T-cell (primary cell): ENCODE results near the gene BRIX1. TPM values are rescaled to one million over a fixed set of nuclear protein-coding genes. Genes with fewer than 3 reads are reported as not detected.
A peak's percentile ranks its signal among the peaks of the same experiment; 100 is the strongest.
"Not testable (repeated sequence)": the region's sequence is repeated elsewhere in the genome, so short reads cannot be mapped to it uniquely, and the experiment has no call there.

Experiments
- ATAC-seq, 4 experiments: fragments of 200-7000 bp in 3 of 4; fragments of 150-1000 bp in 1 of 4; cut with Tn5 transposase; replicated peaks in 1 of 4; 1 replicate in 3 of 4; 2 replicates in 1 of 4; pipeline ENCODE4 v1.10.0; 2021; ENCODE audit warnings: moderate library complexity in 3 of 4, mild to moderate bottlenecking in 2 of 4, moderate number of reproducible peaks in 1 of 4
- CTCF ChIA-PET, 2 donors: fragments of 300-600 bp; sonication (Branson Sonifier 250); formaldehyde crosslinking; loops; one replicate each; lab custom pipeline; 2022; ENCODE audit warnings: antibody characterized with exemption in 2 of 2; lab: Charles Lee
- POLR2A ChIA-PET, 2 donors: fragments of 300-600 bp; sonication (Branson Sonifier 250); formaldehyde crosslinking; loops; one replicate each; lab custom pipeline; 2022; ENCODE audit warnings: antibody characterized with exemption in 2 of 2; lab: Charles Lee
- DNase-seq, 35 experiments: peaks; one replicate each; pipeline versions ENCODE4 v3.0.0 to v3.0.0-alpha.2; 2013 to 2023
- H3K27ac ChIP-seq: one replicate; pipeline ENCODE4 v1.5.1; 2013; ENCODE audit warnings: low read length
- H3K27me3 ChIP-seq, 2 experiments: replicated peaks in 1 of 2; 1 replicate in 1 of 2; 2 replicates in 1 of 2; pipeline versions ENCODE4 v1.6.1 to v1.7.0; 2013; ENCODE audit warnings: low read length in 1 of 2, mixed read lengths in 1 of 2; ENCODE audit not compliant: control insufficient read depth in 2 of 2, insufficient read depth in 2 of 2; ENCODE audit errors: extremely low read depth in 1 of 2
- H3K36me3 ChIP-seq, 2 donors: 1 replicate in 1 of 2; 2 replicates in 1 of 2; pipeline versions ENCODE4 v1.6.1 to v1.7.0; 2013; ENCODE audit warnings: low read length in 1 of 2; ENCODE audit not compliant: control insufficient read depth in 2 of 2, insufficient read depth in 1 of 2; ENCODE audit errors: extremely low read depth in 1 of 2
- H3K4me1 ChIP-seq, 2 experiments: 1 replicate in 1 of 2; 2 replicates in 1 of 2; pipeline versions ENCODE4 v1.6.1 to v1.7.0; 2013; ENCODE audit warnings: low read length in 2 of 2, mixed read lengths in 1 of 2; ENCODE audit not compliant: insufficient read depth in 2 of 2, control insufficient read depth in 1 of 2; ENCODE audit errors: extremely low read depth in 1 of 2
- H3K4me3 ChIP-seq, 2 donors: 1 replicate in 1 of 2; 2 replicates in 1 of 2; pipeline versions ENCODE4 v1.5.1 to v1.7.0; 2013; ENCODE audit warnings: mild to moderate bottlenecking in 2 of 2, low read length in 1 of 2, moderate library complexity in 1 of 2; ENCODE audit not compliant: control insufficient read depth in 1 of 2; ENCODE audit errors: extremely low read depth in 1 of 2
- H3K9me3 ChIP-seq: 2 replicates; pipeline ENCODE4 v1.7.0; 2013
- H3K27ac Mint-ChIP-seq, 2 donors: one replicate each; pipeline ENCODE4 v1.8.0; 2020 to 2021; ENCODE audit warnings: mild to moderate bottlenecking in 2 of 2, mixed read lengths in 2 of 2
- H3K27me3 Mint-ChIP-seq, 2 donors: one replicate each; pipeline ENCODE4 v1.8.0; 2021 to 2022; ENCODE audit warnings: mixed read lengths in 2 of 2
- H3K36me3 Mint-ChIP-seq: one replicate; pipeline ENCODE4 v1.8.0; 2021; ENCODE audit warnings: mixed read lengths
- H3K4me1 Mint-ChIP-seq, 3 donors: one replicate each; pipeline ENCODE4 v1.8.0; 2020 to 2022; ENCODE audit warnings: mixed read lengths in 3 of 3, mild to moderate bottlenecking in 1 of 3
- H3K4me3 Mint-ChIP-seq, 3 donors: one replicate each; pipeline ENCODE4 v1.8.0; 2020 to 2022; ENCODE audit warnings: mild to moderate bottlenecking in 3 of 3, mixed read lengths in 3 of 3, moderate library complexity in 3 of 3
- H3K9me3 Mint-ChIP-seq, 3 donors: one replicate each; pipeline ENCODE4 v1.8.0; 2020 to 2022; ENCODE audit warnings: mixed read lengths in 3 of 3
- WGBS: methylation state at CpG from one replicate; pipeline ENCODE4 v1.1.5; 2013; ENCODE audit warnings: missing lambda C conversion rate; ENCODE audit not compliant: insufficient coverage; 5-methylcytosine and 5-hydroxymethylcytosine counted together
- total RNA-seq, 35 experiments: library from RNA in 6 of 35; stranded (reverse) in 6 of 35; fragments of 120-200 nt in 1 of 35; gene quantifications; one replicate each; pipeline versions ENCODE4 v1.2.1 to v1.2.4 and lab custom pipeline; 2013 to 2026

The BRIX1 gene
- total RNA-seq, 5 donors from 2014 or later (not counting 1 experiment from before 2014, with no cell fraction given): 24.4 to 26.2 (median 24.4) TPM

DNA sequence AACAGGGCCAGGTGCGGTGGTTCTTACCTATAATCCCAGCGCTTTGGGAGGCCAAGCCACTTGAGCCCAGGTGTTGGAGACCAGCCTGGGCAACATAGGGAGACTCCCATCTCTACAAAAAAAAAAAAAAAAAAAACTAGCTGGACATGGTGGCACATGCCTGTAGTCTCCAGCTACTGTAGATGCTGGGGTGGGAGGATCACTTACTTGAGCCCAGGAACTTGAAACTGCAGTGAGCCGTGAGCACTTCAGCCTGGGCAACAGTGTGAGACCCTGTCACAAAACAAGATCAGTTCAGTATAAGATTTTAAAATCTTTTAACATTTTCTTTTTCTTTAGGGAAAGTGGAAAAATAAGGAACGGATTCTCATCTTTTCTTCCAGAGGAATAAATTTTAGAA, 2.5 kb downstream of the BRIX1 start:
- no CpG with 5 or more reads among the region's 4 CpGs for WGBS
- H3K27me3 ChIP-seq: no peaks in the 10 kb centered on the region
- ATAC-seq: no peak
- H3K4me1 ChIP-seq: peaks cover 20 to 21% of the 10 kb centered on the region in 2 experiments
- H3K9me3 ChIP-seq: no peaks in the 10 kb centered on the region
- H3K27ac ChIP-seq: no peak overlapping the region
- no peaks in the 10 kb centered on the region for H3K27me3 Mint-ChIP-seq
- DNase-seq: no peak
- H3K36me3 ChIP-seq: peaks cover 0 to 27% of the 10 kb centered on the region in 2 donors
- peak overlapping the region in 1 of 3 donors; percentile 2 for H3K4me3 Mint-ChIP-seq
- peaks cover 34 to 36% (median 34%) of the 10 kb centered on the region in 3 donors for H3K4me1 Mint-ChIP-seq
- ChIA-PET POLR2A (interaction anchor here (0.6 to 4.0 kb wide), 4 partner anchors 11 to 88 kb away, joined by 3 to 78 read pairs (median 12); partner anchors contain the start of gene DNAJC21 (in 2 of the 2)), CTCF (interaction anchor here (0.6 to 0.7 kb wide), 3 partner anchors 17 to 1821 kb away, joined by 3 to 4 read pairs (median 3); no protein-coding TSS in a partner anchor)
- H3K9me3 Mint-ChIP-seq: no peaks in the 10 kb centered on the region
- H3K36me3 Mint-ChIP-seq: peaks cover 14% of the 10 kb centered on the region
- no peak overlapping the region for H3K4me3 ChIP-seq
- H3K27ac Mint-ChIP-seq: no peak overlapping the region

DNA sequence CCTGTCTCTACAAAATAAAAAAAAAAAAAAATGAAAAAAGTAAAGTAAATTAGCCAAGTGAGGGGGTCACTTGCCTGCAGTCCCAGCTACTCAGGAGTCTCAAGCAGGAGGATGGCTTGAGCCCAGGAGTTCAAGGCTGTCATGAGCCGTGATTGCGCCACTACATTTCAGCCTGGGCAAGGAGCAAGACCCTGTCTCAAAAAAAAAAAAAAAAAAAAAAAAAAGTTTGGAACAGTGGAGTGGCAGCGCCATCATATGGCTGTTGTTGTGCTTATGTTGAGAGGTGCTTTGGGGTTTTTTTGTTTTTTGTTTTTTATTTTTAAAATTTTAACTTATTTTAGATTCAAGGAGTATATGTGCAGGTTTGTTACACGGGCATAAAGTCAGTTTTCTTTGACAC, 3.6 kb downstream of the BRIX1 start:
- H3K4me1 Mint-ChIP-seq: peaks cover 29 to 37% (median 36%) of the 10 kb centered on the region in 3 donors
- Histone ChIP-seq H3K27ac (no peak overlapping the region), H3K36me3 (peaks cover 0 to 38% of the 10 kb centered on the region in 2 donors), H3K4me1 (peaks cover 17 to 19% of the 10 kb centered on the region in 2 experiments), H3K27me3 (no peaks in the 10 kb centered on the region), H3K4me3 (no peak overlapping the region), H3K9me3 (no peaks in the 10 kb centered on the region)
- DNase-seq (no peak), ATAC-seq (no peak)
- no peaks in the 10 kb centered on the region for H3K9me3 Mint-ChIP-seq
- no peak overlapping the region for H3K4me3 Mint-ChIP-seq
- 100% methylated on average over 2 of the region's 4 CpGs for WGBS
- H3K27me3 Mint-ChIP-seq: no peaks in the 10 kb centered on the region
- H3K36me3 Mint-ChIP-seq: peaks cover 19% of the 10 kb centered on the region
- H3K27ac Mint-ChIP-seq: no peak overlapping the region
- ChIA-PET POLR2A (interaction anchor here in 1 of 2 donors (0.7 to 1.0 kb wide), 2 partner anchors 10 to 11 kb away, joined by 3 to 5 read pairs; partner anchors contain the start of gene DNAJC21), CTCF (interaction anchor here (0.7 to 1.3 kb wide), 3 partner anchors 10 to 1582 kb away, joined by 3 to 7 read pairs (median 4); partner anchors contain the start of gene DNAJC21 (in 1 of the 2))

DNA sequence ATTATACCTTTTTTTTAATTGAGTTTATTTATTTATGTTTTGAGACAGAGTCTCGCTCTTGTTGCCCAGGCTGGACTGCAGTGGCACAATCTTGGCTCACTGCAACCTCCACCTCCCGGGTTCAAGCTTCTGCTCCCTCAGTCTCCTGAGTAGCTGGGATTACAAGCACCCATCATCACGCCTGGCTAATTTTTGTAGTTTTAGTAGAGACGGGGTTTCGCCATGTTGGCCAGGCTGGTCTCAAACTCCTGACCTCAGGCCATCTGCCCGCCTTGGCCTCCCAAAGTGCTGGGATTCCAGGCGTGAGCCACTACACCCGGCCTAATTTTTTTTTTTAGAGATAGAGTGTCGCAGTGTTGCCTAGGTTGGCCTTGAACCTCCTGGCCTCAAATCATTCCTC, 7.7 kb downstream of the BRIX1 start:
- H3K36me3 Mint-ChIP-seq: peaks cover 30% of the 10 kb centered on the region
- peaks cover 0 to 12% (median 12%) of the 10 kb centered on the region in 3 donors for H3K4me1 Mint-ChIP-seq

DNA sequence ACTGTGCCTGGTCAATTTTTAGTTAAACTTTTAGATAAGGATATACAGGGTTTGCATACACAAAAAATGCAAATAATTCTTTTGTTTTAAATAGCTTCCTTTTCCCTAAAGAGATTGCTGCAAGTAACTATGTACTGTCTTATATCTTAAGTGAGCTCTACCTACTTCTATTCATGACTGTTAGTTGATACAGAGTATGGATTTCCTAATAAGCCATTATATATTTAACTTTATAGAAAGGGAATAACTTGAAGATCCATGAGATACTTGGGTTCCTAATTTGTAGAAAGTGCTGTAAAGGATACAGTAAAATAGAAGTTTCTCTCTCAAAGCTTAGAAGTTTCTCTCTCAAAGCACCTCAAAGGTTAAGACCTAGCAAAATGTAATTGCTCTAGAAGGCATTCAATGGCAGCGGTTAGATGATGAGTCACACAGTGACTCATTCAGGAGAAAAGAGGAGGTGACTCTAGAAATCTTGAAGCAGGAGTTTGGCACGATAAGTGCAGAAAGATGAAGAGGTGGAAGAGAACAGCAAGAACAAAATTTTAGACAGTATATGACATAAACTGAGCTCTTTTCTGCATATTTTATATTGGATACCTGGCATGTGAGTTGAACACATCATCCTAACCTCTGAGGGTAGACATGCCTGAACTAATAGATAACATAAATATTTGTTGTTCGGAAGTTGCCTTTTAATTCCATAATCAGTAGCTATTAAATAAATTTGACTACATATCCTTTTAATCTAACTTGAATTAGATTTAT, 8.4 kb downstream of the BRIX1 start:
- Mint-ChIP-seq H3K27ac (peak overlapping the region; percentile 29 to 88), H3K27me3 (no peaks in the 10 kb centered on the region), H3K4me3 (no peak overlapping the region), H3K9me3 (no peaks in the 10 kb centered on the region), H3K4me1 (peaks cover 0 to 15% (median 12%) of the 10 kb centered on the region in 3 donors), H3K36me3 (peaks cover 30% of the 10 kb centered on the region)
- Histone ChIP-seq H3K27ac (no peak overlapping the region), H3K36me3 (peaks cover 0 to 49% of the 10 kb centered on the region in 2 donors), H3K4me3 (no peak overlapping the region), H3K4me1 (peaks cover 2 to 4% of the 10 kb centered on the region in 2 experiments), H3K9me3 (no peaks in the 10 kb centered on the region), H3K27me3 (no peaks in the 10 kb centered on the region)
- ATAC-seq (peak in 3 of 4 experiments; percentile 91 to 99 (median 98)), DNase-seq (peak in 1 of 35 experiments; percentile 6)
- 13% methylated on average over 1 of the region's 3 CpGs for WGBS
- CTCF ChIA-PET: interaction anchor here (0.6 to 1.0 kb wide), 2 partner anchors 8 to 16 kb away, joined by 3 read pairs; partner anchors contain the start of genes BRIX1 (in 1 of the 2) and RAD1 (in 1 of the 2)
- POLR2A ChIA-PET: interaction anchor here in 1 of 2 donors (0.8 to 1.0 kb wide), 2 partner anchors 8 to 13 kb away, joined by 3 to 5 read pairs; partner anchors contain the start of genes BRIX1 and RAD1

More for the DNA sequence above, 7.7 kb downstream of the BRIX1 start:
- ATAC-seq, H3K27me3 Mint-ChIP-seq, H3K4me1 ChIP-seq, H3K4me3 Mint-ChIP-seq, H3K27ac ChIP-seq, DNase-seq, H3K9me3 Mint-ChIP-seq, CTCF ChIA-PET, H3K27ac Mint-ChIP-seq, H3K27me3 ChIP-seq, H3K9me3 ChIP-seq, H3K4me3 ChIP-seq: not testable (repeated sequence)
- POLR2A ChIA-PET: interaction anchor here in 1 of 2 donors (0.7 kb wide), 1 partner anchor 16 kb away, joined by 3 read pairs; no protein-coding TSS in a partner anchor
- 94% methylated on average over 6 of the region's 9 CpGs for WGBS
- H3K36me3 ChIP-seq: peaks cover 0 to 53% of the 10 kb centered on the region in 2 donors

DNA sequence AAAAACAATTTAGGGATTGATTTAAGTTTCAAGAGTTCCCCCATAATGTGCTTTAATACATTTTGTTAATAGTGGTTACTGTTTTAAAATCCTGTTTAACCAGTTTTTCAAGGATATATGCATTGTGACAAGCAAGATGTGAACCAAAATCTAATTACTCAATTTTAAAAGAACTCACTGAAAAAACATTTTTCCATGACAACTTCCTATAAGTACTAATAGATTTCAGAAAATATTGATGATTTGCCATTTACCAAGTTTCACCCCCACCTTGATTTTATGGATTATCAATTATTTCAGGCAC, 8.9 kb downstream of the BRIX1 start:
- Mint-ChIP-seq H3K27ac (no peak overlapping the region), H3K9me3 (no peaks in the 10 kb centered on the region), H3K36me3 (peaks cover 30% of the 10 kb centered on the region), H3K27me3 (no peaks in the 10 kb centered on the region), H3K4me1 (peaks cover 0 to 20% (median 16%) of the 10 kb centered on the region in 3 donors), H3K4me3 (no peak overlapping the region)
- Histone ChIP-seq H3K27ac (no peak overlapping the region), H3K4me1 (peaks cover 5 to 6% of the 10 kb centered on the region in 2 experiments), H3K9me3 (no peaks in the 10 kb centered on the region), H3K27me3 (no peaks in the 10 kb centered on the region), H3K4me3 (no peak overlapping the region), H3K36me3 (peaks cover 0 to 49% of the 10 kb centered on the region in 2 donors)
- ChIA-PET POLR2A (interaction anchor here in 1 of 2 donors (0.8 to 1.0 kb wide), 2 partner anchors 9 to 13 kb away, joined by 3 to 5 read pairs; partner anchors contain the start of genes BRIX1 and RAD1), CTCF (interaction anchor here in 1 of 2 donors (1.0 kb wide), 1 partner anchor 9 kb away, joined by 3 read pairs; the partner anchor contains the start of genes BRIX1 and RAD1)
- ATAC-seq: no peak
- DNase-seq: no peak

DNA sequence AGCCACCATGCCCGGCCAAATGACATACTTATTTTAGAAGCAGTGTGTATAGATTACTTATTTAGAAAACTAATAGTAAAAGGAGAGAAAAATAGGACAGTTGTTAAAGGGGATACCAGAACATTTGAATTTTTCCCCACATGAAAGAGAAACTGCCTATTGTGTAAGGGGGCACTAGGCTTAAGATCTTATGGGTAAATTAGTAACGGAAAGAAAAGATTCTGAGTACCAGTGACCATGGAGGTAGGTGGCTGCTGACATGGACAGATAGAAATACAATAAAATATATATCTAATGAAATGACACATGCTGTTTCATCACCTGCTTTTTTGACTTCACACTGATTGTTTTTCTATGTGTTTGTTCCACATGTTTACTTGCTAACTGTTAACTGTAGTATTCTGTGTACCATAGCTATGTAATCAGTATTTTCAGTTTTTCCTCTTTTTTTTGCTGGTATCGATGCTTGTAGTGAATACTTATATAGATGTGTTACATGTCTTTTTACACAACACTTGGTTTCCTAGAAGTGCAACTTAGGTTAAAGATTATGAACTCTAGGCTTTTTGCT, 10.9 kb downstream of the BRIX1 start:
- H3K36me3 ChIP-seq: peaks cover 0 to 36% of the 10 kb centered on the region in 2 donors
- Mint-ChIP-seq H3K4me1 (peaks cover 13 to 30% (median 27%) of the 10 kb centered on the region in 3 donors), H3K27me3 (no peaks in the 10 kb centered on the region), H3K27ac (no peak overlapping the region), H3K9me3 (no peaks in the 10 kb centered on the region), H3K4me3 (no peak overlapping the region), H3K36me3 (peaks cover 22% of the 10 kb centered on the region)
- H3K4me3 ChIP-seq: no peak overlapping the region
- no CpG with 5 or more reads among the region's 3 CpGs for WGBS
- no peaks in the 10 kb centered on the region for H3K27me3 ChIP-seq
- no peak for ATAC-seq
- DNase-seq: no peak
- ChIA-PET CTCF (no interaction called here), POLR2A (interaction anchor here (0.5 to 0.6 kb wide), 2 partner anchors 10 to 860 kb away, joined by 3 read pairs; partner anchors contain the start of gene BRIX1 (in 1 of the 2))
- H3K4me1 ChIP-seq: peaks cover 10 to 15% of the 10 kb centered on the region in 2 experiments
- H3K27ac ChIP-seq: no peak overlapping the region
- H3K9me3 ChIP-seq: no peaks in the 10 kb centered on the region
